PC-9 (cell line): ENCODE measurements around the gene PANK2. TPM values are rescaled to one million over a fixed set of nuclear protein-coding genes. Genes with fewer than 3 reads are reported as not detected.

Experiments used
- BruUV-seq: library from RNA; stranded (reverse); fragments of 400-500 nt; replicated peaks from 2 replicates; lab custom pipeline; 2021; lab: Mats Ljungman, UMichigan
- CTCF ChIA-PET: fragments of 300-600 bp; sonication (Branson Sonifier 250); formaldehyde crosslinking; loops from one replicate; lab custom pipeline; 2022; ENCODE audit warnings: antibody characterized with exemption; lab: Charles Lee
- POLR2A ChIA-PET: fragments of 300-600 bp; sonication (Branson Sonifier 250); formaldehyde crosslinking; loops from one replicate; lab custom pipeline; 2022; ENCODE audit warnings: antibody characterized with exemption; ENCODE audit not compliant: unreplicated experiment; lab: Charles Lee
- DNase-seq, 2 experiments: peaks; one replicate each; pipeline versions ENCODE4 v3.0.0 to v3.0.0-alpha.2; 2015 to 2022; ENCODE audit warnings: mixed read lengths in 1 of 2
- H2AFZ ChIP-seq: fragments of 200-600 bp; sonication (generic); 2 replicates; pipeline ENCODE4 v1.8.1; 2017; ENCODE audit warnings: antibody characterized with exemption
- H3F3A ChIP-seq: fragments of 200-600 bp; sonication (generic); 2 replicates; pipeline ENCODE4 v1.8.1; 2017; ENCODE audit warnings: antibody characterized with exemption, mild to moderate bottlenecking, low read depth; ENCODE audit not compliant: insufficient read depth
- H3K27ac ChIP-seq: fragments of 200-600 bp; sonication (generic); 2 replicates; pipeline ENCODE4 v1.6.1; 2016; ENCODE audit warnings: mixed run types
- H3K27me3 ChIP-seq: fragments of 200-600 bp; sonication (generic); 2 replicates; pipeline ENCODE4 v1.6.1; 2016; ENCODE audit warnings: low read depth, mixed run types; ENCODE audit not compliant: insufficient read depth
- H3K36me3 ChIP-seq: fragments of 200-600 bp; sonication (generic); 2 replicates; pipeline ENCODE4 v1.6.1; 2016; ENCODE audit warnings: low read depth, mixed run types
- H3K4me1 ChIP-seq: fragments of 200-600 bp; sonication (generic); replicated peaks from 2 replicates; pipeline ENCODE4 v1.6.1; 2016; ENCODE audit warnings: mixed run types; ENCODE audit not compliant: insufficient read depth
- H3K4me2 ChIP-seq: fragments of 200-600 bp; sonication (generic); 2 replicates; pipeline ENCODE4 v1.6.1; 2017; ENCODE audit warnings: mixed run types
- H3K4me3 ChIP-seq: fragments of 200-600 bp; sonication (generic); 2 replicates; pipeline ENCODE4 v1.6.1; 2016; ENCODE audit warnings: mixed run types
- H3K79me2 ChIP-seq: fragments of 200-600 bp; sonication (generic); 2 replicates; pipeline ENCODE4 v1.6.1; 2017; ENCODE audit warnings: low read depth, mixed run types
- H3K9me2 ChIP-seq: fragments of 200-600 bp; sonication (generic); 2 replicates; pipeline ENCODE4 v1.8.1; 2017; ENCODE audit warnings: mild to moderate bottlenecking; ENCODE audit not compliant: insufficient read depth
- H3K9me3 ChIP-seq: fragments of 200-600 bp; sonication (generic); 2 replicates; pipeline ENCODE4 v1.8.1; 2016; ENCODE audit warnings: low read depth; ENCODE audit not compliant: insufficient read depth
- H4K20me1 ChIP-seq: fragments of 200-600 bp; sonication (generic); 2 replicates; pipeline ENCODE4 v1.8.1; 2017; ENCODE audit not compliant: insufficient read depth
- EZH2 ChIP-seq: fragments of 200-600 bp; sonication (generic); IDR thresholded peaks from 2 replicates; pipeline ENCODE4 v1.8.0; 2017; ENCODE audit warnings: antibody characterized with exemption, low read depth
- intact Hi-C: fragments of 100-400 bp; cut with micrococcal nuclease; formaldehyde crosslinking; loops from one replicate; pipeline ENCODE4 v1.10.0; 2022; ENCODE audit not compliant: unreplicated experiment
- total RNA-seq: library from RNA; stranded (reverse); gene quantifications from 2 replicates; pipeline ENCODE4 v1.2.3, GENCODE V29; 2021
- TF ChIP-seq, protein P1 (sequence below): fragments of 200-600 bp; sonication (generic); conservative IDR thresholded peaks from 2 replicates; pipeline ENCODE4 v1.6.1; 2017; ENCODE audit warnings: mixed run types, antibody characterized with exemption, mild to moderate bottlenecking, moderate library complexity

The PANK2 gene
- total RNA-seq, 1 experiment from 2014 or later, result 51.6 TPM

GRCh38 chr20:3908667-3909066 is 19.5 kb downstream of the PANK2 start:
- Histone ChIP-seq H2AFZ (no peak overlapping the region), H3K4me1 (no peaks in the 10 kb centered on the region), H3K4me3 (no peak overlapping the region), H3K36me3 (peaks cover 26% of the 10 kb centered on the region), H3K79me2 (peaks cover 89% of the 10 kb centered on the region), H4K20me1 (peaks cover 71% of the 10 kb centered on the region), H3K27ac (no peak overlapping the region), H3F3A (peaks cover 45% of the 10 kb centered on the region; the same call in 1 of the 2 replicates), H3K4me2 (no peak overlapping the region), H3K9me2 (no peaks in the 10 kb centered on the region), H3K9me3 (no peaks in the 10 kb centered on the region), H3K27me3 (no peaks in the 10 kb centered on the region)
- POLR2A ChIA-PET, result no interaction called here
- no peak for TF ChIP-seq EZH2
- CTCF ChIA-PET, result no interaction called here
- intact Hi-C loops, result no loop called here
- BruUV-seq, result no TSS peak
- DNase-seq, result no peak

- CTCF ChIA-PET, result interaction anchor here (0.6 to 0.7 kb wide), 2 partner anchors 52 to 162 kb away, joined by 3 to 4 read pairs; no protein-coding TSS in a partner anchor
- no TSS peak for BruUV-seq
- DNase-seq, result no peak
- H3K4me1 ChIP-seq, result no peaks in the 10 kb centered on the region
- H3K9me3 ChIP-seq, result no peaks in the 10 kb centered on the region
- H3K4me3 ChIP-seq, result no peak overlapping the region
- TF ChIP-seq, protein P1, sequence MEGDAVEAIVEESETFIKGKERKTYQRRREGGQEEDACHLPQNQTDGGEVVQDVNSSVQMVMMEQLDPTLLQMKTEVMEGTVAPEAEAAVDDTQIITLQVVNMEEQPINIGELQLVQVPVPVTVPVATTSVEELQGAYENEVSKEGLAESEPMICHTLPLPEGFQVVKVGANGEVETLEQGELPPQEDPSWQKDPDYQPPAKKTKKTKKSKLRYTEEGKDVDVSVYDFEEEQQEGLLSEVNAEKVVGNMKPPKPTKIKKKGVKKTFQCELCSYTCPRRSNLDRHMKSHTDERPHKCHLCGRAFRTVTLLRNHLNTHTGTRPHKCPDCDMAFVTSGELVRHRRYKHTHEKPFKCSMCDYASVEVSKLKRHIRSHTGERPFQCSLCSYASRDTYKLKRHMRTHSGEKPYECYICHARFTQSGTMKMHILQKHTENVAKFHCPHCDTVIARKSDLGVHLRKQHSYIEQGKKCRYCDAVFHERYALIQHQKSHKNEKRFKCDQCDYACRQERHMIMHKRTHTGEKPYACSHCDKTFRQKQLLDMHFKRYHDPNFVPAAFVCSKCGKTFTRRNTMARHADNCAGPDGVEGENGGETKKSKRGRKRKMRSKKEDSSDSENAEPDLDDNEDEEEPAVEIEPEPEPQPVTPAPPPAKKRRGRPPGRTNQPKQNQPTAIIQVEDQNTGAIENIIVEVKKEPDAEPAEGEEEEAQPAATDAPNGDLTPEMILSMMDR, result no peak
- no peak for TF ChIP-seq EZH2
- H3F3A ChIP-seq, result peaks cover 34% of the 10 kb centered on the region; the same call in 1 of the 2 replicates
- no peaks in the 10 kb centered on the region for H3K27me3 ChIP-seq
- POLR2A ChIA-PET, result interaction anchor here (0.7 kb wide), 1 partner anchor 164 kb away, joined by 4 read pairs; no protein-coding TSS in a partner anchor
- intact Hi-C loops, result no loop called here
- H3K27ac ChIP-seq, result 0 out of 2 replicates have a peak overlapping the region, but pooled peaks have one; percentile 9
- peaks cover 33% of the 10 kb centered on the region for H3K36me3 ChIP-seq
- no peaks in the 10 kb centered on the region for H3K9me2 ChIP-seq
- peaks cover 60% of the 10 kb centered on the region for H4K20me1 ChIP-seq
- no peak overlapping the region for H2AFZ ChIP-seq
- peaks cover 86% of the 10 kb centered on the region for H3K79me2 ChIP-seq
- H3K4me2 ChIP-seq, result no peak overlapping the region
These were observed 20.8 kb downstream of the PANK2 start for GRCh38 chr20:3909952-3910366.

DNA sequence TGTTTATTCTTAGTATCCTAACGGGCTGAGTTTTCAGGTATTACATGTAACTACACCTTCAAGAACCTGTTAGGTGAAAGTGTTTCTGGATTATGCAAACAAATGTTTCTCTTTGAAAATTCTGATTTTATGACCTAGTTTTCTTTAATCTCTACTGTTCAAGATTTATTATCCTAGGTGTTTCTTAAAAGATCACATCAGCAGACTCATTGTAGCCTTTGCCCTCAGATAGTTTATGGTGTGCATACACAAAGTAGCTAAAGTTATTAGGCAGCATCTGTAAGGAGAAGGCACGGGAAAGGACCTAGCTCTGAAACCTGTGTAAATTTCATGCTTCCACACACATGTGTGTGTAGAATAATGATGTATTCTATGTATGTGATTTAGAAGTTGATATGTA is 21.7 kb downstream of the PANK2 start:
- Histone ChIP-seq H3K27ac (no peak overlapping the region), H2AFZ (no peak overlapping the region), H3K4me2 (no peak overlapping the region), H3K9me2 (no peaks in the 10 kb centered on the region), H4K20me1 (peaks cover 60% of the 10 kb centered on the region), H3F3A (peaks cover 40% of the 10 kb centered on the region; the same call in 1 of the 2 replicates), H3K4me1 (no peaks in the 10 kb centered on the region), H3K4me3 (no peak overlapping the region), H3K9me3 (no peaks in the 10 kb centered on the region), H3K36me3 (peaks cover 42% of the 10 kb centered on the region), H3K79me2 (peaks cover 86% of the 10 kb centered on the region), H3K27me3 (no peaks in the 10 kb centered on the region)
- intact Hi-C loops, result no loop called here
- CTCF ChIA-PET, result no interaction called here
- no peak for DNase-seq
- no peak for TF ChIP-seq EZH2
- TF ChIP-seq, protein P1, result no peak
- BruUV-seq, result no TSS peak
- POLR2A ChIA-PET, result no interaction called here
